K562 (cell line): ENCODE measurements around the gene HOXA5. TPM values are rescaled to one million over a fixed set of nuclear protein-coding genes. Genes with fewer than 3 reads are reported as not detected.

ENCODE experiments used
- CC2D1A ChIP-seq: fragments of 450-650 bp; IDR thresholded peaks from 2 replicates; pipeline ENCODE4 v1.6.1; 2017; ENCODE audit warnings: mild to moderate bottlenecking
- CREB1 ChIP-seq, 2 experiments: sonication (generic) in 1 of 2; formaldehyde crosslinking in 1 of 2; IDR thresholded peaks; 2 replicates each; pipeline versions ENCODE4 v1.6.1 to v1.8.0; 2012 to 2022; ENCODE audit warnings: inconsistent platforms in 1 of 2, mild to moderate bottlenecking in 1 of 2, missing genetic modification reagents in 1 of 2, moderate library complexity in 1 of 2
- E2F6 ChIP-seq, 2 experiments: IDR thresholded peaks; 2 replicates each; pipeline ENCODE4 v1.6.1; 2011; ENCODE audit warnings: borderline replicate concordance in 1 of 2, control low read depth in 1 of 2, low read depth in 1 of 2, low read length in 1 of 2, mild to moderate bottlenecking in 1 of 2, mixed read lengths in 1 of 2, moderate library complexity in 1 of 2; ENCODE audit not compliant: insufficient read depth in 1 of 2, insufficient read length in 1 of 2, poor library complexity in 1 of 2, severe bottlenecking in 1 of 2; ENCODE audit errors: extremely low read depth in 1 of 2
- FOXA3 ChIP-seq, 2 experiments: fragments of 450-650 bp in 1 of 2; sonication (generic) in 1 of 2; formaldehyde crosslinking; IDR thresholded peaks in 1 of 2; conservative IDR thresholded peaks in 1 of 2; 2 replicates each; pipeline versions ENCODE4 v1.4.0 to v1.8.0; 2020 to 2022; ENCODE audit warnings: mild to moderate bottlenecking in 2 of 2, missing genetic modification reagents in 1 of 2
- POLR2A ChIP-seq: fragments of 450-650 bp; conservative IDR thresholded peaks from 2 replicates; pipeline ENCODE4 v1.6.1; 2016
- SIN3B ChIP-seq: fragments of 450-650 bp; IDR thresholded peaks from 2 replicates; pipeline ENCODE4 v1.6.1; 2017; ENCODE audit warnings: low read depth, mild to moderate bottlenecking, moderate library complexity
- U2AF1 ChIP-seq: fragments of 200-400 bp; formaldehyde crosslinking; optimal IDR thresholded peaks from 2 replicates; pipeline ENCODE3; 2017; ENCODE audit warnings: mild to moderate bottlenecking, low read depth, low read length, moderate library complexity
- ZBTB26 ChIP-seq: fragments of 450-650 bp; formaldehyde crosslinking; IDR thresholded peaks from 2 replicates; pipeline ENCODE4 v1.4.0; 2022; ENCODE audit warnings: missing genetic modification characterization
- ZNF311 ChIP-seq: fragments of 250-450 bp; sonication (Bioruptor Pico); IDR thresholded peaks from 2 replicates; pipeline ENCODE4 v1.4.0; 2020; ENCODE audit warnings: mild to moderate bottlenecking, moderate library complexity
- polyA plus RNA-seq, 8 experiments: library from polyadenylated mRNA; depleted of rRNA in 4 of 8; stranded (reverse) in 5 of 8; unstranded in 3 of 8; fragments of >200 nt; fragmentation: Nextera tagmentation in 2 of 8; fragmentation: Illumina TruSeq in 1 of 8; extraction: Ambion mirVana in 2 of 8; extraction: Trizol in 1 of 8; gene quantifications; 2 replicates each; pipeline versions ENCODE4 v1.2.1 to v1.2.3, GENCODE V29; 2011 to 2014; ENCODE audit warnings: inconsistent platforms in 1 of 8, missing spikeins in 1 of 8
- total RNA-seq, 7 experiments: library from RNA; depleted of rRNA in 6 of 7; stranded (reverse); fragments of >200 nt in 6 of 7; fragmentation: Illumina TruSeq in 2 of 7; extraction: Trizol in 2 of 7; gene quantifications; 2 replicates each; pipeline versions ENCODE4 v1.2.1 to v1.2.3, GENCODE V29; 2011 to 2021; ENCODE audit warnings: low replicate concordance in 1 of 7

HOXA5 gene
- total and polyA plus RNA-seq, 9 of the 15 experiments (the other 6 are each of a cell fraction or from before 2014, with no cell fraction given): 0.13 TPM; not detected in 8

GRCh38 chr7:27191833-27192545, 48.5 kb upstream of the HOXA5 start (continued):
- no peak for TF ChIP-seq SIN3B
- TF ChIP-seq E2F6 (IDR thresholded peaks at IDR 0.05; ENCODE audit: borderline replicate concordance in 1 of 2, extremely low read depth in 1 of 2, insufficient read depth in 1 of 2, insufficient read length in 1 of 2, low read depth in 1 of 2, low read length in 1 of 2, poor library complexity in 1 of 2, severe bottlenecking in 1 of 2): no peak
- TF ChIP-seq ZNF311 (CRISPR knock-in tag): no peak
- TF ChIP-seq CC2D1A: no peak
- no peak for TF ChIP-seq FOXA3 (CRISPR knock-in tag; conservative IDR thresholded peaks at IDR 0.05 in 1 of 2, IDR thresholded peaks at IDR 0.05 in 1 of 2)
- no peak for TF ChIP-seq U2AF1
- no peak for TF ChIP-seq POLR2A
- no peak for TF ChIP-seq CREB1 (IDR thresholded peaks at IDR 0.05)
- TF ChIP-seq CREB1 (CRISPR knock-in tag; IDR thresholded peaks at IDR 0.05): no peak
- no peak for TF ChIP-seq ZBTB26 (CRISPR knock-in tag)
